Right lobe of liver (tissue), 4 donors: ENCODE data around the gene FBXW11.

Experiments used
- CTCF ChIP-seq, 4 donors: fragments of 200-600 bp in 3 of 4; fragments of 450-650 bp in 1 of 4; IDR thresholded peaks; one replicate each; pipeline versions ENCODE4 v1.5.1 to v1.8.0; 2016 to 2022; ENCODE audit warnings: antibody characterized with exemption in 4 of 4, mild to moderate bottlenecking in 2 of 4
- POLR2A ChIP-seq: fragments of 450-650 bp; IDR thresholded peaks from one replicate; pipeline ENCODE4 v1.6.1; 2017; ENCODE audit warnings: antibody characterized with exemption, mild to moderate bottlenecking
- donor health status: DM: no; HTN: no; CAD: no.
- donor health status: DM: no; HTN: no; CAD: no.
- donor health status: DM: no; HTN: yes; CAD: no.

DNA sequence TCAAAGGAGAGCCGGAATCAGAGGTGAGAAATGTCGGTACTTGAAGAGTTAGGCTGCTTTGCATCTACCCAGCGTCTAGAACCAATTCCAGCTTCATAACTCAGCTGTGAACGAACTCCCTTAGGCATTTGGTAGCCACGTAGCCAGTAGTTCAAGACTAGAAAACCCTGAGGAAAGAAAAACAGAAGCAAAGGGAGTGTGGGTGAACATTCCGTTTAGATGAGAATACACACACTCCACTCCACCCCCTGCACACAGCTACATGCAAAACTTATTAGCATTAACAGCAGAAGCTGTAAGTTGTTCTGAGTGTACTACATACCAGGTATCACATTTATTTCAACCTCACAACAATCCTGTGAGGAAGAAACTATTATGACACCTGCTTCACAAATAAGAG is 142.5 kb downstream of the FBXW11 start:
- TF ChIP-seq POLR2A (no peak), CTCF (IDR thresholded peaks at IDR 0.05) (no peak)
